K562 (cell line): ENCODE measurements around the gene RGS14. TPM values are rescaled to one million over a fixed set of nuclear protein-coding genes. Genes with fewer than 3 reads are reported as not detected.

Experiments used
- DIDO1 ChIP-seq: fragments of 450-650 bp; IDR thresholded peaks from 2 replicates; pipeline ENCODE4 v1.6.1; 2016; ENCODE audit warnings: low read depth, missing biosample characterization, missing genetic modification characterization
- GATAD2B ChIP-seq: fragments of 450-650 bp; IDR thresholded peaks from 2 replicates; pipeline ENCODE4 v1.6.1; 2017; ENCODE audit warnings: mild to moderate bottlenecking, borderline replicate concordance
- LEF1 ChIP-seq: fragments of 450-650 bp; IDR thresholded peaks from 2 replicates; pipeline ENCODE4 v1.6.1; 2016; ENCODE audit warnings: mild to moderate bottlenecking
- PTRF ChIP-seq: fragments of 450-650 bp; IDR thresholded peaks from 2 replicates; pipeline ENCODE4 v1.6.1; 2016; ENCODE audit warnings: mild to moderate bottlenecking, missing genetic modification characterization, missing compliant biosample characterization
- SIN3B ChIP-seq: fragments of 450-650 bp; IDR thresholded peaks from 2 replicates; pipeline ENCODE4 v1.6.1; 2017; ENCODE audit warnings: low read depth, mild to moderate bottlenecking, moderate library complexity
- SIX5 ChIP-seq, 2 experiments: IDR thresholded peaks; 2 replicates each; pipeline ENCODE4 v1.6.1; 2011; ENCODE audit warnings: low read length in 2 of 2, borderline replicate concordance in 1 of 2, low read depth in 1 of 2, mild to moderate bottlenecking in 1 of 2, moderate library complexity in 1 of 2; ENCODE audit not compliant: insufficient read depth in 1 of 2
- SMARCB1 ChIP-seq: IDR thresholded peaks from 2 replicates; pipeline ENCODE4 v1.6.1; 2011; ENCODE audit warnings: improper control_type of control experiment, low read depth; ENCODE audit not compliant: insufficient read length
- SMARCC2 ChIP-seq: fragments of 450-650 bp; IDR thresholded peaks from 2 replicates; pipeline ENCODE4 v1.6.1; 2017; ENCODE audit warnings: antibody characterized with exemption, moderate library complexity, mild to moderate bottlenecking, low read depth
- TAF1 ChIP-seq: IDR thresholded peaks from 2 replicates; pipeline ENCODE4 v1.6.1; 2011; ENCODE audit warnings: mild to moderate bottlenecking, low read length, moderate library complexity; ENCODE audit not compliant: insufficient read depth, control insufficient read depth, severe bottlenecking; ENCODE audit errors: extremely low read depth
- XRCC4 ChIP-seq: IDR thresholded peaks from one replicate; pipeline ENCODE4 v1.6.1; 2011; ENCODE audit not compliant: insufficient read depth, insufficient read length; ENCODE audit errors: extremely low read depth
- ZNF165 ChIP-seq: fragments of 250-450 bp; sonication (Bioruptor Pico); IDR thresholded peaks from 2 replicates; pipeline ENCODE4 v1.4.0; 2020; ENCODE audit warnings: borderline replicate concordance
- ZNF644 ChIP-seq: fragments of 200-800 bp; sonication (Bioruptor generic); IDR thresholded peaks from 2 replicates; pipeline ENCODE4 v1.6.1; 2016; ENCODE audit warnings: low read depth, missing genetic modification characterization, missing compliant biosample characterization
- ZNF695 ChIP-seq: fragments of 450-650 bp; formaldehyde crosslinking; IDR thresholded peaks from 2 replicates; pipeline ENCODE4 v1.4.0; 2020; ENCODE audit warnings: mild to moderate bottlenecking, moderate library complexity
- polyA plus RNA-seq, 8 experiments: library from polyadenylated mRNA; depleted of rRNA in 4 of 8; stranded (reverse) in 5 of 8; unstranded in 3 of 8; fragments of >200 nt; fragmentation: Nextera tagmentation in 2 of 8; fragmentation: Illumina TruSeq in 1 of 8; extraction: Ambion mirVana in 2 of 8; extraction: Trizol in 1 of 8; gene quantifications; 2 replicates each; pipeline versions ENCODE4 v1.2.1 to v1.2.3, GENCODE V29; 2011 to 2014; ENCODE audit warnings: inconsistent platforms in 1 of 8, missing spikeins in 1 of 8
- total RNA-seq, 7 experiments: library from RNA; depleted of rRNA in 6 of 7; stranded (reverse); fragments of >200 nt in 6 of 7; fragmentation: Illumina TruSeq in 2 of 7; extraction: Trizol in 2 of 7; gene quantifications; 2 replicates each; pipeline versions ENCODE4 v1.2.1 to v1.2.3, GENCODE V29; 2011 to 2021; ENCODE audit warnings: low replicate concordance in 1 of 7
- TF ChIP-seq, protein P1 (sequence below): sonication (generic); formaldehyde crosslinking; IDR thresholded peaks from 2 replicates; pipeline ENCODE4 v1.8.0; 2022; ENCODE audit warnings: mild to moderate bottlenecking, low read depth, missing genetic modification reagents
- TF ChIP-seq, protein P2 (sequence below): fragments of 450-650 bp; IDR thresholded peaks from 2 replicates; pipeline ENCODE4 v1.7.1; 2018; ENCODE audit warnings: mild to moderate bottlenecking, low read depth; ENCODE audit not compliant: partially characterized antibody
- TF ChIP-seq, protein P3 (sequence below): sonication (generic); formaldehyde crosslinking; IDR thresholded peaks from 2 replicates; pipeline ENCODE4 v1.9.0; 2022; ENCODE audit warnings: mild to moderate bottlenecking, missing genetic modification reagents
- TF ChIP-seq, protein P4 (sequence below): sonication (generic); formaldehyde crosslinking; IDR thresholded peaks from 2 replicates; pipeline ENCODE4 v1.8.1; 2023; ENCODE audit warnings: mild to moderate bottlenecking, missing genetic modification reagents
- TF ChIP-seq, protein P5 (sequence below): fragments of 250-450 bp; sonication (Bioruptor Pico); IDR thresholded peaks from 2 replicates; pipeline ENCODE4 v1.4.0; 2020

Gene RGS14
- total and polyA plus RNA-seq, 9 of the 15 experiments (the other 6 are each of a cell fraction or from before 2014, with no cell fraction given) = 0.28 to 75.9 (median 34.5) TPM

DNA sequence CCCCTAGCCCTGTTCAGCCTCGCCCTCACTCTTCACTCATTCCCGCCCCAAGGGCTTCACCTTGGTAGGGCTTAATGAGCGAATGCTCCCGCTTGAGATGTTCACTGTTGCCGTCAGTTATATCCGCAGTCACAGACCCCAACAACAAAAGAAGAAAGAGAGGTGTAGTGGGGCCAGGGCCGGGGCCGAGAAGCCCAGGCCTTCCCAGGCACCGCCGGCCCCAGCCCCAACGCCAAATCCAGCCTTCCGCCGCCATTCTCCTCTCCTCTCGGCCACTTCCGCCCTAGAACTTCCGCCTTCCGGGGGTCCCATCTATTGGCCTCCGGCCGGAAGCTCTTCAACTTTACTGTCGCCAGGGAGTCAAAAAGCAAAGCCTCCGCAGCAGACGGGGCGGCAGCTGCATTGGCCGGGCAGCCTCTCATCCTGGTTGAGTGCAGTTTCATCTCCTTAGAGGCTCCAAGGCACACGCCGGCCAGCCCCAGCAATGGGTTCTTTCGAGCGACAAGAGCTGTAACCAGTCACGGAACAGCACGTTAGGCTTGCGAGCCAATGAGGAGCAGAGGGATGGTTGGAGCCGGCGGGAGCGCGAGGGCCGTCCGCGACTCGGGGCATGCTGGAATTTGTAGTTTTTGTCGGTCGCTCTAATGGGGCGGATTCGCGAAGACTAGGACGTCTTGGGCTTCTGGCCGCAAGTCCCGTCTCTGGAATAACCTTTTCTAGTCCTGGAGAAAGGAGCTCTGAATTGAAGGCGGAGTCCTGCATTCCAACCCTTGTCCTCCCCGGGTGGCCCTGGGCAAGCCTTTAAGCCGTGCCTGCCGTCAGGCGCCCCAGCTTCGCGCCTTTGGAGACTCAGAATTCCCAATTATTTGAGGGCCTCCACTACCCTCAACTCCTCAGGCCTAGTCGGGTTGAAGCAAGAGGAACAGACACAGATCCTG, 6.1 kb upstream of the RGS14 start, which contains the start of gene LMAN2 (continued):
- TF ChIP-seq, protein P1, sequence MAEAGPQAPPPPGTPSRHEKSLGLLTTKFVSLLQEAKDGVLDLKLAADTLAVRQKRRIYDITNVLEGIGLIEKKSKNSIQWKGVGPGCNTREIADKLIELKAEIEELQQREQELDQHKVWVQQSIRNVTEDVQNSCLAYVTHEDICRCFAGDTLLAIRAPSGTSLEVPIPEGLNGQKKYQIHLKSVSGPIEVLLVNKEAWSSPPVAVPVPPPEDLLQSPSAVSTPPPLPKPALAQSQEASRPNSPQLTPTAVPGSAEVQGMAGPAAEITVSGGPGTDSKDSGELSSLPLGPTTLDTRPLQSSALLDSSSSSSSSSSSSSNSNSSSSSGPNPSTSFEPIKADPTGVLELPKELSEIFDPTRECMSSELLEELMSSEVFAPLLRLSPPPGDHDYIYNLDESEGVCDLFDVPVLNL = no peak
- TF ChIP-seq, protein P2, sequence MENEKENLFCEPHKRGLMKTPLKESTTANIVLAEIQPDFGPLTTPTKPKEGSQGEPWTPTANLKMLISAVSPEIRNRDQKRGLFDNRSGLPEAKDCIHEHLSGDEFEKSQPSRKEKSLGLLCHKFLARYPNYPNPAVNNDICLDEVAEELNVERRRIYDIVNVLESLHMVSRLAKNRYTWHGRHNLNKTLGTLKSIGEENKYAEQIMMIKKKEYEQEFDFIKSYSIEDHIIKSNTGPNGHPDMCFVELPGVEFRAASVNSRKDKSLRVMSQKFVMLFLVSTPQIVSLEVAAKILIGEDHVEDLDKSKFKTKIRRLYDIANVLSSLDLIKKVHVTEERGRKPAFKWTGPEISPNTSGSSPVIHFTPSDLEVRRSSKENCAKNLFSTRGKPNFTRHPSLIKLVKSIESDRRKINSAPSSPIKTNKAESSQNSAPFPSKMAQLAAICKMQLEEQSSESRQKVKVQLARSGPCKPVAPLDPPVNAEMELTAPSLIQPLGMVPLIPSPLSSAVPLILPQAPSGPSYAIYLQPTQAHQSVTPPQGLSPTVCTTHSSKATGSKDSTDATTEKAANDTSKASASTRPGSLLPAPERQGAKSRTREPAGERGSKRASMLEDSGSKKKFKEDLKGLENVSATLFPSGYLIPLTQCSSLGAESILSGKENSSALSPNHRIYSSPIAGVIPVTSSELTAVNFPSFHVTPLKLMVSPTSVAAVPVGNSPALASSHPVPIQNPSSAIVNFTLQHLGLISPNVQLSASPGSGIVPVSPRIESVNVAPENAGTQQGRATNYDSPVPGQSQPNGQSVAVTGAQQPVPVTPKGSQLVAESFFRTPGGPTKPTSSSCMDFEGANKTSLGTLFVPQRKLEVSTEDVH = peak; percentile 99
- TF ChIP-seq XRCC4 = no peak
- TF ChIP-seq SMARCB1 = no peak
- peak; percentile 98 for TF ChIP-seq SIN3B
- TF ChIP-seq SIX5 (IDR thresholded peaks at IDR 0.05; ENCODE audit: borderline replicate concordance in 1 of 2, insufficient read depth in 1 of 2, low read depth in 1 of 2, low read length in 2 of 2) = peak; percentile 83 to 89
- peak; percentile 92 for TF ChIP-seq TAF1
- TF ChIP-seq, protein P3, sequence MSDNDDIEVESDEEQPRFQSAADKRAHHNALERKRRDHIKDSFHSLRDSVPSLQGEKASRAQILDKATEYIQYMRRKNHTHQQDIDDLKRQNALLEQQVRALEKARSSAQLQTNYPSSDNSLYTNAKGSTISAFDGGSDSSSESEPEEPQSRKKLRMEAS (CRISPR knock-in tag) = 0 out of 2 replicates have a peak, but pooled peaks have one; percentile 3
- TF ChIP-seq DIDO1 (tag) = peak; percentile 92
- TF ChIP-seq LEF1 = peak; percentile 79; the same call in 1 of the 2 replicates
- TF ChIP-seq GATAD2B = peak; percentile 78; the same call in 1 of the 2 replicates
- TF ChIP-seq PTRF (tag) = no peak
- peak; percentile 43; the same call in 1 of the 2 replicates for TF ChIP-seq ZNF695 (CRISPR knock-in tag)
- no peak for TF ChIP-seq SMARCC2
- TF ChIP-seq ZNF165 (CRISPR knock-in tag) = 0 out of 2 replicates have a peak, but pooled peaks have one; percentile 31
- TF ChIP-seq, protein P4, sequence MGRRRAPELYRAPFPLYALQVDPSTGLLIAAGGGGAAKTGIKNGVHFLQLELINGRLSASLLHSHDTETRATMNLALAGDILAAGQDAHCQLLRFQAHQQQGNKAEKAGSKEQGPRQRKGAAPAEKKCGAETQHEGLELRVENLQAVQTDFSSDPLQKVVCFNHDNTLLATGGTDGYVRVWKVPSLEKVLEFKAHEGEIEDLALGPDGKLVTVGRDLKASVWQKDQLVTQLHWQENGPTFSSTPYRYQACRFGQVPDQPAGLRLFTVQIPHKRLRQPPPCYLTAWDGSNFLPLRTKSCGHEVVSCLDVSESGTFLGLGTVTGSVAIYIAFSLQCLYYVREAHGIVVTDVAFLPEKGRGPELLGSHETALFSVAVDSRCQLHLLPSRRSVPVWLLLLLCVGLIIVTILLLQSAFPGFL (CRISPR knock-in tag) = peak; percentile 76
- peak; percentile 64; the same call in 1 of the 2 replicates for TF ChIP-seq ZNF644
- TF ChIP-seq, protein P5, sequence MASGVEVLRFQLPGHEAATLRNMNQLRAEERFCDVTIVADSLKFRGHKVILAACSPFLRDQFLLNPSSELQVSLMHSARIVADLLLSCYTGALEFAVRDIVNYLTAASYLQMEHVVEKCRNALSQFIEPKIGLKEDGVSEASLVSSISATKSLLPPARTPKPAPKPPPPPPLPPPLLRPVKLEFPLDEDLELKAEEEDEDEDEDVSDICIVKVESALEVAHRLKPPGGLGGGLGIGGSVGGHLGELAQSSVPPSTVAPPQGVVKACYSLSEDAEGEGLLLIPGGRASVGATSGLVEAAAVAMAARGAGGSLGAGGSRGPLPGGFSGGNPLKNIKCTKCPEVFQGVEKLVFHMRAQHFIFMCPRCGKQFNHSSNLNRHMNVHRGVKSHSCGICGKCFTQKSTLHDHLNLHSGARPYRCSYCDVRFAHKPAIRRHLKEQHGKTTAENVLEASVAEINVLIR (CRISPR knock-in tag) = peak; percentile 11; the same call in 1 of the 2 replicates
